H1 (cell line): Measurements from ENCODE around the gene RALGDS. TPM values are rescaled to one million over a fixed set of nuclear protein-coding genes. Genes with fewer than 3 reads are reported as not detected.

Experiments
- ASH2L ChIP-seq: fragments of 200-600, 300-600 bp; sonication (generic); IDR thresholded peaks from one replicate; pipeline ENCODE4 v1.7.1; 2017; ENCODE audit warnings: low read length
- BACH1 ChIP-seq: IDR thresholded peaks from 2 replicates; pipeline ENCODE4 v1.6.1; 2012; ENCODE audit warnings: low read length, improper control_type of control experiment
- CHD1 ChIP-seq: IDR thresholded peaks from 2 replicates; pipeline ENCODE4 v1.6.1; 2012; ENCODE audit warnings: low read depth, low read length, improper control_type of control experiment
- CTBP2 ChIP-seq: IDR thresholded peaks from 2 replicates; pipeline ENCODE4 v1.7.0; 2011; ENCODE audit warnings: borderline replicate concordance, mild to moderate bottlenecking, moderate library complexity, mixed read lengths, low read length; ENCODE audit not compliant: insufficient read depth, insufficient read length
- EGR1 ChIP-seq: IDR thresholded peaks from 2 replicates; pipeline ENCODE4 v1.6.1; 2011; ENCODE audit warnings: low read depth, low read length, borderline replicate concordance
- EP300 ChIP-seq, 2 experiments: IDR thresholded peaks; 1 replicate in 1 of 2; 2 replicates in 1 of 2; pipeline ENCODE4 v1.6.1; 2011 to 2012; ENCODE audit warnings: low read depth in 2 of 2, low read length in 2 of 2, mild to moderate bottlenecking in 2 of 2, borderline replicate concordance in 1 of 2, inconsistent platforms in 1 of 2, moderate library complexity in 1 of 2
- EZH2 ChIP-seq: fragments of 200-600 bp; sonication (generic); IDR thresholded peaks from 2 replicates; pipeline ENCODE4 v1.7.1; 2012; ENCODE audit warnings: low read depth, mild to moderate bottlenecking, moderate library complexity, low read length, inconsistent platforms; ENCODE audit not compliant: severe bottlenecking
- GABPA ChIP-seq: IDR thresholded peaks from 2 replicates; pipeline ENCODE4 v1.6.1; 2011; ENCODE audit warnings: mild to moderate bottlenecking, low read length, moderate library complexity, borderline replicate concordance; ENCODE audit not compliant: insufficient read depth
- GTF2F1 ChIP-seq: IDR thresholded peaks from 2 replicates; pipeline ENCODE4 v1.6.1; 2012; ENCODE audit warnings: low read depth, low read length, improper control_type of control experiment, borderline replicate concordance
- KDM1A ChIP-seq: fragments of 200-600, 300-600 bp; sonication (generic); IDR thresholded peaks from 2 replicates; pipeline ENCODE4 v1.7.1; 2016; ENCODE audit warnings: mild to moderate bottlenecking, low read length, borderline replicate concordance
- KDM5A ChIP-seq: fragments of 200-600 bp; IDR thresholded peaks from 2 replicates; pipeline ENCODE4 v1.7.1; 2012; ENCODE audit warnings: mild to moderate bottlenecking, low read length, inconsistent platforms, mixed read lengths
- PHF8 ChIP-seq: fragments of 200-600 bp; sonication (generic); conservative IDR thresholded peaks from 2 replicates; pipeline ENCODE4 v1.7.1; 2012; ENCODE audit warnings: low read depth, mild to moderate bottlenecking, inconsistent platforms, low read length, moderate library complexity
- POLR2A ChIP-seq, 2 experiments: IDR thresholded peaks; 1 replicate in 1 of 2; 2 replicates in 1 of 2; pipeline ENCODE4 v1.6.1; 2011; ENCODE audit warnings: low read depth in 2 of 2, low read length in 2 of 2, mild to moderate bottlenecking in 2 of 2; ENCODE audit errors: control extremely low read depth in 1 of 2
- POLR2AphosphoS5 ChIP-seq: IDR thresholded peaks from 2 replicates; pipeline ENCODE4 v1.6.1; 2011; ENCODE audit warnings: low read depth, low read length
- RFX5 ChIP-seq: IDR thresholded peaks from 2 replicates; pipeline ENCODE4 v1.6.1; 2011; ENCODE audit warnings: low read depth, low read length, improper control_type of control experiment, borderline replicate concordance
- RXRA ChIP-seq: IDR thresholded peaks from 2 replicates; pipeline ENCODE4 v1.6.1; 2011; ENCODE audit warnings: low read depth, mild to moderate bottlenecking, low read length, moderate library complexity; ENCODE audit not compliant: insufficient read depth
- SIN3A ChIP-seq, 2 experiments: IDR thresholded peaks in 1 of 2; conservative IDR thresholded peaks in 1 of 2; 2 replicates each; pipeline ENCODE4 v1.6.1; 2011 to 2012; ENCODE audit warnings: low read length in 2 of 2, improper control_type of control experiment in 1 of 2, low read depth in 1 of 2, mild to moderate bottlenecking in 1 of 2
- TAF1 ChIP-seq: IDR thresholded peaks from 2 replicates; pipeline ENCODE4 v1.6.1; 2011; ENCODE audit warnings: mild to moderate bottlenecking, low read depth, low read length
- TBP ChIP-seq: IDR thresholded peaks from 2 replicates; pipeline ENCODE4 v1.6.1; 2011; ENCODE audit warnings: low read depth, low read length, improper control_type of control experiment
- TCF12 ChIP-seq: IDR thresholded peaks from 2 replicates; pipeline ENCODE4 v1.6.1; 2011; ENCODE audit warnings: low read depth, mild to moderate bottlenecking, low read length
- TEAD4 ChIP-seq: IDR thresholded peaks from 2 replicates; pipeline ENCODE4 v1.6.1; 2012; ENCODE audit warnings: low read depth, low read length, inconsistent platforms, mixed read lengths
- YY1 ChIP-seq: IDR thresholded peaks from 2 replicates; pipeline ENCODE4 v1.6.1; 2011; ENCODE audit warnings: low read depth, mild to moderate bottlenecking, low read length
- polyA plus RNA-seq, 7 experiments: library from polyadenylated mRNA; depleted of rRNA in 3 of 7; stranded (reverse) in 5 of 7; unstranded in 2 of 7; fragments of >200 nt in 5 of 7; fragments of 200-250 nt in 2 of 7; gene quantifications; 1 replicate in 5 of 7; 2 replicates in 1 of 7; 4 replicates in 1 of 7; pipeline versions ENCODE4 v1.2.1 to v1.2.3, GENCODE V29; 2011 to 2013; ENCODE audit warnings: missing spikeins in 2 of 7, mixed read lengths in 2 of 7
- total RNA-seq: library from RNA; stranded (reverse); fragmentation: NEBNext Ultra II Directional; extraction: Animal tissue kit (Norgen Biotek cat#: 25700); gene quantifications from 2 replicates; pipeline ENCODE4 v1.2.1, GENCODE V29; 2021
- TF ChIP-seq, protein P1 (sequence below): IDR thresholded peaks from 2 replicates; pipeline ENCODE4 v1.6.1; 2011; ENCODE audit warnings: low read depth, mild to moderate bottlenecking, low read length; ENCODE audit not compliant: insufficient read depth

RALGDS gene
- total and polyA plus RNA-seq, 2 of the 8 experiments (the other 6 are each of a cell fraction or from before 2014, with no cell fraction given), result 14.5 to 25.5 TPM

DNA sequence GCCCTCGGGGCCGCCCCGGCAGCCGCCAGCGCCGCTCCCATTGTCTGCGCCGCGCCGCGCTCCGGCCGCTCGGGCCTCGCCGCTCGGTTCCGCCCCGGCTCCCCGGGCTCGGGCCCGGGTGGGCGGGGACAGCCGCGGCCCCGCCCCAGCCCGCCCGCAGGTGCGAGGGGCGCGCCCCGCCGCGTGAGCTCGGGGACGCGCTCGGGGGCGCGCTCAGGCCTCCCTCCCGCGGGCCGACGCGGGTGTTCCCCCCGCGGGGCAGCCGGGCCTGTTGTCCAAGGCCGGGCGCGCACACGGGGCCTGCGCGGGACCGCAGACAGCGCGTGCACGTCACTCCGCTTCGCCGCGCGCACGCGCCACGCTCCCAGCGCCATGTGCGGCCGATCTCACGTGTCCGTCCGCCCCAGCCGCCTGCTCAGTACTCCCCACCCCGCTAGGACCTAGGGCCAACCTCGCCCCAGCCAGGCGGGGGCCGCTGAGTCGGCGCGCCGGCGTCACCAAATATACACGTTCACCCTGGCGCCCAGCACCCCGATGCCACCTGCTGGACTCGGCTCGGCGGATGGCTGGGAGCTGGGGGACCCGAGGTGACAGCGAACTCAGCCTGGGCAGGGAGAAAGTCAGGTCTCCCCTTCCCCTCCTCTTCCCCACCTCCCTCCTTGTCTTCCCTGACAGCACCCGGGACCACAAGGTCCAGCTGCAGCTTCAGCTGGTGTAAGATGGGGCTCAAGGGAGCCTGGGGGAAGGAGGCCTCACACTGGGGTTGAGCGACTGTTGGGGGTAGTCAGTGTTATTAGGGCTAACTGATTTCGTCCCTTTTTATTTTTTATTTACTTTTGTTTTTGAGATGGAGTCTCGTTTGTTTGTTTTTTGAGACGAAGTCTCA, 28.3 kb upstream of the RALGDS start (continued):
- no peak for TF ChIP-seq EP300 (IDR thresholded peaks at IDR 0.05; ENCODE audit: borderline replicate concordance in 1 of 2, low read depth in 2 of 2, low read length in 2 of 2)
- TF ChIP-seq POLR2A (IDR thresholded peaks at IDR 0.05; ENCODE audit: control extremely low read depth in 1 of 2, low read depth in 2 of 2, low read length in 2 of 2), result no peak; a peak in 2 of 3 replicates
- no peak for TF ChIP-seq TCF12
- TF ChIP-seq KDM5A, result no peak
- TF ChIP-seq, protein P1, sequence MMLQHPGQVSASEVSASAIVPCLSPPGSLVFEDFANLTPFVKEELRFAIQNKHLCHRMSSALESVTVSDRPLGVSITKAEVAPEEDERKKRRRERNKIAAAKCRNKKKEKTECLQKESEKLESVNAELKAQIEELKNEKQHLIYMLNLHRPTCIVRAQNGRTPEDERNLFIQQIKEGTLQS, result no peak
- no peak for TF ChIP-seq CHD1
- no peak for TF ChIP-seq ASH2L
- no peak for TF ChIP-seq EGR1
- no peak for TF ChIP-seq CTBP2
- TF ChIP-seq POLR2AphosphoS5, result peak; percentile 63
- TF ChIP-seq GABPA, result no peak
- no peak for TF ChIP-seq EZH2
- peak; percentile 20 to 79; a peak in 3 of 4 replicates for TF ChIP-seq SIN3A (conservative IDR thresholded peaks at IDR 0.05 in 1 of 2, IDR thresholded peaks at IDR 0.05 in 1 of 2; ENCODE audit: low read depth in 1 of 2, low read length in 2 of 2)
- TF ChIP-seq PHF8, result peak; percentile 40; the same call in 1 of the 2 replicates
- no peak for TF ChIP-seq RXRA
- TF ChIP-seq GTF2F1, result no peak
- TF ChIP-seq TAF1, result peak; percentile 47; the same call in 1 of the 2 replicates
- no peak for TF ChIP-seq RFX5
- no peak; the same call in 1 of the 2 replicates for TF ChIP-seq TBP
- peak; percentile 49; the same call in 1 of the 2 replicates for TF ChIP-seq BACH1
- TF ChIP-seq KDM1A, result no peak
- no peak for TF ChIP-seq TEAD4
- no peak for TF ChIP-seq YY1
